NCI-H2196 (cell line): ENCODE data around the gene CDH6.
"Not testable (repeated sequence)": the region's sequence is repeated elsewhere in the genome, so short reads cannot be mapped to it uniquely, and the experiment has no call there.

Experiments used
- DNase-seq: peaks from one replicate; lab custom pipeline; 2025; ENCODE audit not compliant: unreplicated experiment; lab: John Stamatoyannopoulos, UW

Gene CDH6

DNA sequence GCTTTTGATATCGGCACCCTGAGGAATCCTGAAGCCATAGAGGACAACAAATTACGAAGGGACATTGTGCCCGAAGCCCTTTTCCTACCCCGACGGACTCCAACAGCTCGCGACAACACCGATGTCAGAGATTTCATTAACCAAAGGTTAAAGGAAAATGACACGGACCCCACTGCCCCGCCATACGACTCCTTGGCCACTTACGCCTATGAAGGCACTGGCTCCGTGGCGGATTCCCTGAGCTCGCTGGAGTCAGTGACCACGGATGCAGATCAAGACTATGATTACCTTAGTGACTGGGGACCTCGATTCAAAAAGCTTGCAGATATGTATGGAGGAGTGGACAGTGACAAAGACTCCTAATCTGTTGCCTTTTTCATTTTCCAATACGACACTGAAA is 129.5 kb downstream of the CDH6 start:
- DNase-seq = no peak

DNA sequence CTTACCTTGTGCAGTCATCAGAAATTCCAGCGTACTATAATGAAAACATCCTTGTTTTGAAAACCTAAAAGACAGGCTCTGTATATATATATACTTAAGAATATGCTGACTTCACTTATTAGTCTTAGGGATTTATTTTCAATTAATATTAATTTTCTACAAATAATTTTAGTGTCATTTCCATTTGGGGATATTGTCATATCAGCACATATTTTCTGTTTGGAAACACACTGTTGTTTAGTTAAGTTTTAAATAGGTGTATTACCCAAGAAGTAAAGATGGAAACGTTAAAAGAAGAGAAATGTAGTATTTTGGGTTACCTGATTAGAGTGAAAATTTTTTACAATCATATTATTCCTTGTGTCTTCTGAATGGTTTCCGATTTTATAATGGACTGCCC is 131.4 kb downstream of the CDH6 start:
- DNase-seq = no peak

DNA sequence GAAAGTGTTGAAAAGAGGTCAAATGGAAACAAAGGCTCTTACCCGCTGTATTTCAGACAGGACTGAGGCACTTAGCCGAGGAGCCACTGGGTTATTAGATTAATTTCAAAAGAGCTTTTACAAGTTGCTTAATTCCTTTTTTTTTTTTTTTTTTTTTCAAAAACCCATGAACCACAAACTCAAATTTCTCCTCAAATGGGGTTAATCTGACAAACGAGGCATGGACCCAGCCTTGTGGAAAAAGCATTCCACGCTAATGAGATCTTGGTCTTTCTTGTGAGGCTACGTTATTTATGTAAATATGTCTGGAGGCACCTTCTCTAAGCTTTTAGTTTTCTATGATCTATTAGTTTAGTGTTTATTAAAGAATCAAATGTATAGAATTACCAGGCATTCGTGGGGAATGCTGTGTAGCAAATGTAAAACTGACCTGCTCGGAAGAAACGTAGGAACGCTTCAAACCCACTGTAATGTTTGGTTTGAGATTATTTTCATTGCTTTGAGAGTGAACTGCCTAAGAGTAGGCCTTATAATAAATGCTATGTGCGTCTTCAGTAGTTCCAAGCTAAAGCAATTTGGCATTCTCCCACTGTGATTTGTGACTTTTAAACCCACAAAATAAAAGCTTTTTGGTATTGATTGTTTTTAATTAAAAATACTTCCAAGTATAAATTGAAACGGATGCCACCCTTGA is 134.7 kb downstream of the CDH6 start:
- no peak for DNase-seq

DNA sequence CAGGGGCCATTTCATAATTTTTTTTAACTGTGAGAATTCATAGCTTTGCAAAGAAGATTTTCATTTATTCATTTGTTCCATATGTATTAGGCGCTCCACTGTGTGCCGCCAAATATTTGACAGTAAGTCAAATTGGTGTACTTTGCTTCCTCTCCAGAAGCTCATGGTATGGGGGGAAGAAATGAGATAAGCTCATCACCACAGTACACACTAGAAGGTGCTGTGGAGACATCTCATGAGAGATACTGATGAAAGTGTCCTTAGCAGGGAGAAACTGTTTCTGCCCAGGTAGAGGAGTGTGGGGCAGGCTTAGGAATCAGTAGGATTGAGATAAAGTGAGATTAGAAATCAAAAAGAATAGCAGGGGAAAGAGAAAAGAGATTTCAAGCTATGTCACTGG is 136.2 kb downstream of the CDH6 start:
- DNase-seq = no peak

DNA sequence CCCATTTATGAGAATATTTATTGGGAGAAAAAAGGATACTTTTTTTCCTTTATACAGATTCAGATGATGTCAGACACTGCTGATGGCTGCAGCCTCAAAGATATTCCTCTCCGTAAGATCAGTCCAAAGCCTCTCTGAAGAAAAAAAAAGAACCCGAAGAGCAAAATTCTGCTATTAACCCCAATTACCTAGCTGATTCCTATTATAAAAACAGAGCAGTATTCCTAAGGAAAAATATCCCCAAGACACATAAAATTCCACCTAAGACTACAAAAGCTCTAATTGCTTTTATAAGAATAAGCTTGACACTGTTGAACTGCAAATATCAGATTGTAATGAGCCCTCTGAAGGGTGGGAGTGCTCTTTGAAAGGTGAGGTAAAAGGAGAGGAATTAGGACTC is 138.7 kb downstream of the CDH6 start:
- no peak for DNase-seq

DNA sequence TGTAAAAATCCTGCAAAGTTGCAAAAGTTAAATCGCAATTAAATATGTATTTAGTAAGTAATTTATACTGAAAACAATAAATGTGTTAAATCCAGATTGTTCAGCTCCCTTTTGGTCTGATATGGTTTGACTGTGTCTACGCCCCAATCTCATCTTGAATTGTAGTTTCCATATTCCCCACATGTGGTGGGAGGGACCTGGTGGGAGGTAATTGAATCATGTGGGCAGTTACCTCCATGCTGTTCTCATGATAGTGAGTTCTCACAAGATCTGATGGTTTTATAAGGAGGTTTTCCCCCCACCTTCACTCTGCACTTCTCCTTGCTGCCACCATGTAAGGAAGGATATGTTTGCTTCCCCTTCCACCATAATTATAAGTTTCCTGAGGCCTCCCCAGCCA is 140.0 kb downstream of the CDH6 start:
- DNase-seq = no peak

DNA sequence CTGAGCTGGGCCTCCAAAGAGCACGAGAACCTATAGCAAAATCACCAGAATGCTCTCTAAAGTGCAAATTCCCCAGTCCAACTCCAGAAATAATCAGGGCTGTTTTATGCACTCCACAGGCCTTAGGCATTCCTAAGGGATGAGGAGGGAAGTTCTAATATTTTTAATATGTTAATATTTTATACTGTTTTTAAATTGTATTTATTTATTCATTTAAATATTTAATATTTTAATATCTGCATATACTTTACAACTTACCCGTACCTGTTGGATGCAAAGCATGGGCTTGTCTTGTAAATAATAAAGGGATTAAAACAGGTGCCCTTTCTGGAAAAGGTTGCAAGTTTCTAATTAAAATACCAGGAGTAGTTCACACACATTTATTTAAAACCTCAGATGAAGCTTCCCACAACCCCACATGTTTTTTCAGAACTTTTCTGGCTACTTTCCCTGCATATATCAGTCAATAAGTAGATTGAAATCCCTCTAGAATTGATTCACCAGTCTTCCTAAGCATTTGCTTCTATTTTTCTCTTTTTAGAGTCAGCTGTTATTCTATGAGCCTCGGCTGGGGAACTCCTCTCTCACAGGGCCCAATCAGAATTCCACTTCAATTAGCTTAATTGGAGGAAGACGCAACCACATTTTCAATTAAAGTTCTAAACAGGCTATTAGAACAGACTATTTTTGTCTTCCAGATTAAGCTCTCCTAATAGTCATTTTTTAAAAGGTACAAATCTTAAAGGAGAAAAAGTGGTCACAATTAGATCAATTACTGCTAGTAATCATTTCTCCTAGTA is 140.8 kb downstream of the CDH6 start:
- no peak for DNase-seq

DNA sequence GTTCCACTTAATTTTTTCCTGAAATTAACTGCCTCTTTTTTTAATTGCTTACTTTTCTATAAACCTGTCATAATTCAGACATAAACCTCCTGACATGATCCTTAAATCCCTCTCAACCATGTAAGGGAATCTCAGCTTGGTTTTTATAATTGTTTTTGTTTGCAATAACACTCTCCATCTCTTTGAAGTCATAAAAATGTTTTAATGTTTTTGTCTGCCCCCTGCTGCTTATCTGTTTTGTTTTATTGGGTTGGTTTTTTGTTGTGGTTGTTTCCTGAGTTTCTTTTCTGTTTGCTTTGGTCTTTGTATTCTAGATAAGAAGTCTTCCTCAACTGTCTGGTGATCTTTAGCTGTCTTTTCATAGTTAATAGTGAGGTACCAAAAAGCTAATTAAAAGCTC is 142.0 kb downstream of the CDH6 start:
- no peak for DNase-seq

DNA sequence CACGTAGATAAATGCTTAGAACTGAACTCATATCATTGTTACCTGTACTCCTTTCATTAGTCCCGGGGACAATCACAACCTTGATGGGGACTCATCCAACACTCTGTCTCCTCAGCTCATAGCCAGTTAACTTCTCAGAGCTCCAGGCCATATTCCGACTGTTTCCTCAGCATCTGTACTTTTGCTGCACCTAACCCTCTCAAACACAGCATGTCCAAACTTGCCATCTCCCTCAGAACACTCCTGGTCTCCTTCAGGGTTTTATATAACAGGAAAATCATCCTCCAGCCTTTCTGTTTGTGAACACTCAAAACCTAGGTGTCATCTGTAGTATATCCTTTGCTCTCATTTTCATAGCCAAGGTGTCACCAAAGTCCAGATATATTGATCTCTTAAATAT is 150.5 kb downstream of the CDH6 start:
- DNase-seq = no peak

DNA sequence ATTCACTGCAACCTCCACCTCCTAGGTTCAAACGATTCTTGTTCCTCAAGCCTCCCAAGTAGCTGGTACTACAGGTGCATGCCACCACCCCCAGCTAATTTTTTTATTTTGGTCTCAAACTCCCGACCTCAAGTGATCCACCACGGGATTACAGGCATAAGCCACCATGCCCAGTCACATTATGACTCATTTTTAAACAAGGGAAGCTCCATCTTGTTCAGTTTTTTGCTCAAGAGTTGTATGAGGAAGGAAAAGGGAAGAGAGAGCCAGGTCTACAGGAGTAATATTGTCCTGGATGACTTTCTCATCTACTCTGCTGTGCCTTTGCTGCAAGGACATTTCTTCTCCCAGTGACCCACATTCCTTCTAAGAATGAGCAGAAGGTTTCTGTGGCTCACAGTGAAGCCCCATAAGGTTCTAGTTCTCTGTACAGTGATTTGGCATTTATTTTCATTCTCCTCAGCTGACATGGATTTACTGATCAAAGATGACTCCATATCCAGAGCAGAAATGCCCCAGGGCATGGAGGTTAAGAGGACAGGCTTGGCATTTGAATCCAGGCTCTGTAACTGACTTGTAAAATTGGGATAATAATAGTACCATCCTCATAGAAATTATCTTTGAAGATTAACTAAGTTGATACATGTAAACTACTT is 153.5 kb downstream of the CDH6 start:
- DNase-seq = no peak

DNA sequence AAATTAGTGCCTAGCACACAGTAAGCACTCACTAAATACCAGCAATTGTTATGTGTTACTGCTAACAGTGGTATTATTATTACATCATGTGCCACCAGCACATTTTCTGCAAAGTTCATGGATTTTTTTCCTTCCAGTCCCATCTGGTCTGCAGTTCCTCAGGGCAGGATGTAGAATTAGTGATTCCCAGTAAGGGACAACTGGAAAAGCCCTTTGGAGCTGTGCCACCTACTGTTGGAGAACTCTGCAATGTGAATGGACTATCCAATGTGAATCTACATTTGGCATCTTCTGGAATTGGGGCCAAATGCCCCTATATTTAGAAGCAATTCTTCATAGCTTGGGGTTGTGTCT is 154.0 kb downstream of the CDH6 start:
- DNase-seq = no peak

DNA sequence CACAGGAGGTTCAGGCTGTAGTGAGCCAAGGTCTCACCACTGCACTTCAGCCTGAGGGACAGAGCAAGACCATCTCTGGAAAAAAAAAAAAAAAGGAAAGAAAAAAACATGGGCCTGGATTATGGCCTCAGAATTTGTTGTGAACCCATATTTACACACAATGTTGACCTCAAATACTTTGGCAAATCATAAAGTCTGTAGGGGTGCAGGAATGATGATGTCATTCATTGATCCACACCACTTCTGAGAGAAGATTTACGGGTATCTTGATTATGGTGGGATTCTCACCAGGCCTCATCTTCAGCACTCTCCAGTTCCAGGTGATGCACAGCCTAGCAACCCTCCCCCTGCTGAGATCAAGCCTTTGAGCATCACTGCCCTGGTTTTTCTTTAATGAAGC is 156.9 kb downstream of the CDH6 start:
- no peak for DNase-seq

DNA sequence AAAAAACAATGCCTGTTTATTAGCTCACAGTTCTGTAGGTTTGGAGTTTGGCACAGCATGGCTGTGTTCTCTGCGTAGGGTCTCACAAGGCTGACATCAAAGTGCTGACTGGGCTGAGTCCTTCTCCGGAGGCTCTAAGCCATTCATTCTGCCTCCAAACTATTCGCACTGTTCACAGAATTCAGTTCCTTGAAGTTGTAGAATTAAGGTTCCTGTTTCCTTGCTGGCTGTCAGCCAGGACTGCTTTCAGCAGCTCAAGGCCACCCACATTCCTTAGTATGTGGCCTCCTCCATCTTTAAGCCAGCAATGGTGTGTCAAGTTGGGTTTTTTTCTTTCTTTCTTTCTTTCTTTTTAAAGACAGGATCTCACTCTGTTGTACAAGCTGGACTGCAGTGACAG is 161.9 kb downstream of the CDH6 start:
- no peak for DNase-seq

DNA sequence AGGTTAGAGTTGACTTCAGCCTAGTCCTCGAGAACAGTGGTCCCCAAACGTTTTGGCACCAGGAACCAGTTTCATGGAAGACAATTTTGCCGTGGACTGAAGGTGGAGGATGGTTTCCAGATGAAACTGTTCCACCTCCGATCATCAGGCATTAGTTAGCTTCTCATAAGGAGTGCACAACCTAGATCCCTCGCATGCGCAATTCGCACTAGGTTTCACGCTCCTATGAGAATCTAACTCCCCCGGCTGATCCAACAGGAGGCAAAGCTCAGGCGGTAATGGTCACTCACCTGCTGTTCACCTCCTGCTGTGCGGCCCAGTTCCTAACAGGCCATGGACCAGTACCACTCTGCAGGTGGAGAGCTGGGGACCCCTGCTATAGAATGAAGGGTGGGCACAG is 163.6 kb downstream of the CDH6 start:
- no peak for DNase-seq

DNA sequence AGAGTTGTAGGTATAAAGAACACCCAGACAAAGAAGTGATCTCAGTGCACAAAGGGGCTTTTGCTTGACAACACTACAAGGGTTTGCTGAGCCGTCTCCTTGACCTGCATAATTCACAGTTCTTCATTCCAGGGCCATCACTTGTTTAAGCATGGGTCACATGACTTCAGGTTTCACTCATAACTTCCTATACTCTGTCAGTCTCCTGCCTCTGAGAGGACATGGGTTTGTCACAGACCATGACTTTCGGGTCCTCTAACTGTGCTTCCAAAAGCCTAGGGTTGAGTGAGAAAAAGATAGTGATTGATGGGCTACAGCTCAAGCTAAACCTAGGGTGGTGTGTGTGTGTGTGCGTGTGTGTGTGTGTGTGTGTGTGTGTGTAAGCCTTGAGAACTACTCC is 166.4 kb downstream of the CDH6 start:
- no peak for DNase-seq

DNA sequence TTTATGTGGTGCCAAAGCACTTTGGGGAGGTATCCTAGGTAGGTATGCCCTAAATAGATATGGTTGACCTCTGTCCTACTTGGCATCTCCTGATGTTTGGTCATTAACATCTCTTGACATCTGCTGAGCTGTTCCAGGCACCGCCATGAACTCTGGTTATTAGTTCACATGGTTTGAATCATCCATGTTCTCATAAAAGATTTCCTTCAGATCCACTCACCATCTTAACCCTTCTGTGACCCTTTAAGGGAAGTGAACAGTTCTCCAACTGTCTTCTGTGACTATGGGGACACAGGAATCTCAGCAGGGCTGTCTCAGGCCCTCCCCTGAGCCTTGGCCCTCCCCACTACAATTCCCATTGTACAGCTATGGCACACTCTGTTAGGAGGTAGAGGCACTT is 167.7 kb downstream of the CDH6 start:
- no peak for DNase-seq

DNA sequence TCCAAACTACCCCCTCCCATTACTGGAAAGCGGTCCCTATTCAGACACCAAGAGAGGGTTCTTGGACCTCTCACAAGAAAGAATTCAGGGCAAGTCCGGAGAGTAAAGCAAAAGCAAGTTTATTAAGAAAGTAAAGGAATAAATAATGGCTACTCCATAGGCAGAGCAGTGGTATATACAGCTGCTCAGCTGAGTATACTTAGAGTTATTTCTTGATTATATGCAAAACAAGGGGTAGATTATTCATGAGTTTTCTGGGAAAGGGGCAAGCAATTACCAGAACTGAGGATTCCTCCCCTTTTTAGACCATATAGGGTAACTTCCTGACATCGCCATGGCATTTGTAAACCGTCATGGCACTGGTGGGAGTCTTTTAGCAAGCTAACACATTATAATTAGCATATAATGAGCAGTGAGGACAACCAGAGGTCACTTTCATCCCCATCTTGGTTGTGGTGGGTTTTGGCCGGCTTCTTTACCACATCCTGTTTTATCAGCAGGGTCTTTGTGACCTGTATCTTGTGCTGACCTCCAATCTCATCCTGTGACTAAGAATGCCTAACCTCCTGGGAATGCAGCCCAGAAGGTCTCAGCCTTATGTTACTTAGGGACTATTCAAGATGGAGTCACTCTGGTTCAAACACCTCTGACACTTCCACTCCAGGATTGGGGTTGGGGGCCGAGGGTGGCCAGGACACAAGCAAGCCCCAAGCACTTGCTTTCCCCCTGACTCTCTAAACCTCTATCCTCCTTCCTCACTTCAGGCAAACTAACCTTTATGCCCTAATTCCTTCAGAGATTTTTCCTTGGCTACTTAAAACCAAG is 168.4 kb downstream of the CDH6 start:
- DNase-seq = not testable (repeated sequence)

DNA sequence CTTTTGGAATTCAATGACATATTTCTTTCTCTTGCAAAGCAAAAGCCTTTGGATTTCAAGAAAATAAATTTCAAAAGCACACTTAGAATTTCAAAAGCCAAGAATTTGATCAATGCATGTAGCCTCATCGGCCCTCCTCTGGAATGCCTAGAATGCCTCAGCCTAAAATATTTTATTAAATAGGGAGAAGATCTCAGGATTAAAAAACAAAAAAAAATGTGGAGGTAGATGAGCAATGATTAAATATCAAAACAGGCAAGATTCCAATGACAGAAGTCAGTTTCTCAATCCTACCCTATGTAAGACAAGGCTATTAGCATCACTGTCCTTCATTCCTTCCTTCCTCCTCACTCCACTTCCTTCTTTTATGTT is 169.0 kb downstream of the CDH6 start:
- no peak for DNase-seq

DNA sequence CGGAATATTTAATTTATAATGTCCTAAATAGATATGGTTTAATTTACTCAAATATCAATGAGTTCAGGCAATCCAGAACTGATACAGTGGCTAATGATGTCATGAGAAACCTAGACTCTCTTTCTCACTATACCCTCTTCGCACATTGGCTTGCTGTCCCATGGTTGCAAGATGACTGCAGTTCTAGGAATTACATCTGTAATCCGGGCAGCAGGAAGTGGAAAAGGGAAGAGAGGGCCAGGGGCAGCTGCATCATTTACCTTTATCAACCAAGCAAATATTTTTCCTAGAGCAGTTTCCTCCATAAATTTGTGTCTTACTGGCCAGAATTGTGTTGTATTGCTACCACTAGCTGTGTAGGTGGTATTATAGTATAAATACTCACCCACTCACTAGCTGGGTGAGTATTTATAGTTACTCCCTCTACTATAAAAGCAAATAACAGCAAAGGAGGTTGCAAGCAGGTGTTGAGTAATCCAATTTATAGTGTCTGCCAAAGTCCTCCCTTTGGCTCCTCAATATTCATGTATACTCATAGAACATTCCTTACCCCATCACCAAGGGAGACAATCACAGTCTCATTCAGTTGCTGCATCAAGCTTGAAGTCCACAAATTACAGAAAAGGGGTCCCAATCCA is 169.6 kb downstream of the CDH6 start:
- no peak for DNase-seq

DNA sequence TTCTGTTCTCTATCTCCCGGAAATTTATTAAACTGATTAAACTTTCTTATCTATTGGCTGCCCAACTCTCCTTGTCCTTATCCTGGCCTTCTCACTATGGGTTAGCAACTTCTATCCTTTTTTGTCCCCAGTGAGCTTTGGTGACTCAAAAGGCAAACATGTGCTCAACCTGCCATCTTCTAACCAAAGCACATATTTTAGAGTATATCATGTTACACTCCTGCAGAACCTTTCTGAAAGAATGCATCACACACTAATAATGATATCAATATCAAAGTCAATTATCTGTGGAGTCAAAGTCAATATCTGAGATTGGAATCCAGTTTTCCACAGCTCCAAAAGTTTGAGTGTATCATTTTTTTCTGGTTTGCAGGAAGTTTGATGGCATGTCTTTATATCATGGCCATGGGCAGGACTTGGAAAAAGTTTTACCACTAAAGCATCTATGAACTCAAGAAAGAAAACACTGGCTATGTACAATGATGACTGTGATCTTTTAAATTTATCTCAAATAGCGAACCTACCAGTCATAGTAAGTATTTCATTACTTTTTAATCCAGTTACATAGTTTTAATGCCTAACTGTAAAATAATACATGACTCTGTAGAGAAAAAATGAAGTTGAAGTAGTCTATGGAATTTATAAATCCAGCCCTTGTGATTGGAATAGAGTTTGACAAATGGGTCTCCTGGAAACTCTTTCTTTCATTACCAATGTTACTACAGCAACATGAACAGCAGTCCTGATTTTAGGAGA is 171.6 kb downstream of the CDH6 start:
- DNase-seq = no peak
